Spinal cord (tissue), 10 donors: Measurements from ENCODE around the gene GABRD. TPM values are rescaled to one million over a fixed set of nuclear protein-coding genes. Genes with fewer than 3 reads are reported as not detected.

ENCODE experiments used
- DNase-seq, 6 donors: peaks; one replicate each; pipeline versions ENCODE4 v3.0.0 to v3.0.0-alpha.2; 2013 to 2015; ENCODE audit warnings: low spot score in 6 of 6, low read depth in 4 of 6
- H3K27ac ChIP-seq: one replicate; pipeline ENCODE4 v1.5.1; 2013; ENCODE audit warnings: low read depth, low read length, control low read depth
- H3K27me3 ChIP-seq: one replicate; pipeline ENCODE4 v1.6.1; 2013; ENCODE audit warnings: low read length; ENCODE audit not compliant: control insufficient read depth, insufficient read depth
- H3K36me3 ChIP-seq: one replicate; pipeline ENCODE4 v1.6.1; 2013; ENCODE audit warnings: low read length; ENCODE audit not compliant: control insufficient read depth, insufficient read depth
- H3K4me1 ChIP-seq: one replicate; pipeline ENCODE4 v1.6.1; 2013; ENCODE audit warnings: low read length; ENCODE audit not compliant: control insufficient read depth, insufficient read depth
- H3K4me3 ChIP-seq: one replicate; pipeline ENCODE4 v1.5.1; 2013; ENCODE audit warnings: low read depth, low read length, control low read depth
- H3K9me3 ChIP-seq: one replicate; pipeline ENCODE4 v1.6.1; 2013; ENCODE audit warnings: low read length; ENCODE audit not compliant: control insufficient read depth, insufficient read depth
- WGBS: methylation state at CpG from one replicate; pipeline ENCODE4 v1.1.5; 2013; ENCODE audit warnings: missing lambda C conversion rate; ENCODE audit not compliant: insufficient coverage; 5-methylcytosine and 5-hydroxymethylcytosine counted together
- polyA plus RNA-seq, 2 donors: library from polyadenylated mRNA; unstranded; fragments of 120-200 nt; gene quantifications; one replicate each; pipeline ENCODE4 v1.2.1, GENCODE V29; 2013; ENCODE audit not compliant: insufficient read length in 2 of 2
- total RNA-seq, 2 donors: library from RNA; depleted of rRNA in 1 of 2; stranded (reverse); fragments of 120-200 nt in 1 of 2; fragments of >200 nt in 1 of 2; gene quantifications; one replicate each; pipeline versions ENCODE4 v1.2.3 to v1.2.4, GENCODE V29; 2013 to 2014
- donor health status: healthy.

GABRD gene
- total and polyA plus RNA-seq, 4 donors: 0.88 to 5.2 (median 2.7) TPM

DNA sequence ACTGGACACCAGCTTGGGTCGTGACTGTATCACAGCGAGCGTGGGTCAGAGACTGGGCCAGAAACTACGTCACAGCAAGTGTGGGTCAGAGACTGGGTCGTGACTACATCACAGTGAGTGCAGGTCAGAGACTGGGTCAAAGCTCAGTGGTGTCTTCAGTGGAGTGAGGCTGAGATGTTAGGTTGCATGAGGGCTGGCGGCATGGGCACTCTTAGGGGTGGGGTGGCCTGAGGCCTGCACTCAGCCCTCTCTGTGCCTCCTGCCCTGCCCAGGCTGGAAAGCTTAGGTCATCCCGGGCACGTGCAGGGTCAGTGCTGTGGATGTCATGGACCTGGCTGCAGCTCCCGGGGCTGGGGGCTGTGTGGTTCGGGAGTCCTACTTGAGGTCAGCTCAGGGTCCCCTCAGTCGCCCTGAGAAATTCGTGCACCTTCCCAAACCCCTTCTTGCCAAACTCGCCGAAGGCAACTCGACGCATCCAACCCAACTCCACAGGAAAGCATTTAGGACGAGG is 34.5 kb upstream of the GABRD start:
- no peak for DNase-seq
- H3K9me3 ChIP-seq: no peaks in the 10 kb centered on the region
- no peak overlapping the region for H3K27ac ChIP-seq
- peaks cover 16% of the 10 kb centered on the region for H3K36me3 ChIP-seq
- no peak overlapping the region for H3K4me3 ChIP-seq
- H3K27me3 ChIP-seq: no peaks in the 10 kb centered on the region
- H3K4me1 ChIP-seq: peaks cover 12% of the 10 kb centered on the region
- WGBS: 75% methylated on average over 17 of the region's 17 CpGs

- H3K9me3 ChIP-seq: no peaks in the 10 kb centered on the region
- no peak overlapping the region for H3K4me3 ChIP-seq
- 83% methylated on average over 32 of the region's 32 CpGs for WGBS
- H3K27me3 ChIP-seq: no peaks in the 10 kb centered on the region
- H3K4me1 ChIP-seq: peaks cover 12% of the 10 kb centered on the region
- H3K27ac ChIP-seq: no peak overlapping the region
- DNase-seq: no peak
- H3K36me3 ChIP-seq: peaks cover 16% of the 10 kb centered on the region
These were observed 33.6 kb upstream of the GABRD start for GRCh38 chr1:1985375-1986050.

GRCh38 chr1:1986451-1987141 is 32.5 kb upstream of the GABRD start:
- Histone ChIP-seq H3K9me3 (no peaks in the 10 kb centered on the region), H3K4me1 (peaks cover 14% of the 10 kb centered on the region), H3K36me3 (peaks cover 16% of the 10 kb centered on the region), H3K27ac (no peak overlapping the region), H3K27me3 (no peaks in the 10 kb centered on the region), H3K4me3 (no peak overlapping the region)
- DNase-seq: no peak
- WGBS: 72% methylated on average over 24 of the region's 24 CpGs

- 78% methylated on average over 13 of the region's 13 CpGs for WGBS
- DNase-seq: no peak
- no peaks in the 10 kb centered on the region for H3K27me3 ChIP-seq
- no peak overlapping the region for H3K27ac ChIP-seq
- H3K9me3 ChIP-seq: no peaks in the 10 kb centered on the region
- H3K4me1 ChIP-seq: peaks cover 14% of the 10 kb centered on the region
- H3K4me3 ChIP-seq: no peak overlapping the region
- H3K36me3 ChIP-seq: peaks cover 16% of the 10 kb centered on the region
These were observed 32.0 kb upstream of the GABRD start for GRCh38 chr1:1987142-1987510.

DNA sequence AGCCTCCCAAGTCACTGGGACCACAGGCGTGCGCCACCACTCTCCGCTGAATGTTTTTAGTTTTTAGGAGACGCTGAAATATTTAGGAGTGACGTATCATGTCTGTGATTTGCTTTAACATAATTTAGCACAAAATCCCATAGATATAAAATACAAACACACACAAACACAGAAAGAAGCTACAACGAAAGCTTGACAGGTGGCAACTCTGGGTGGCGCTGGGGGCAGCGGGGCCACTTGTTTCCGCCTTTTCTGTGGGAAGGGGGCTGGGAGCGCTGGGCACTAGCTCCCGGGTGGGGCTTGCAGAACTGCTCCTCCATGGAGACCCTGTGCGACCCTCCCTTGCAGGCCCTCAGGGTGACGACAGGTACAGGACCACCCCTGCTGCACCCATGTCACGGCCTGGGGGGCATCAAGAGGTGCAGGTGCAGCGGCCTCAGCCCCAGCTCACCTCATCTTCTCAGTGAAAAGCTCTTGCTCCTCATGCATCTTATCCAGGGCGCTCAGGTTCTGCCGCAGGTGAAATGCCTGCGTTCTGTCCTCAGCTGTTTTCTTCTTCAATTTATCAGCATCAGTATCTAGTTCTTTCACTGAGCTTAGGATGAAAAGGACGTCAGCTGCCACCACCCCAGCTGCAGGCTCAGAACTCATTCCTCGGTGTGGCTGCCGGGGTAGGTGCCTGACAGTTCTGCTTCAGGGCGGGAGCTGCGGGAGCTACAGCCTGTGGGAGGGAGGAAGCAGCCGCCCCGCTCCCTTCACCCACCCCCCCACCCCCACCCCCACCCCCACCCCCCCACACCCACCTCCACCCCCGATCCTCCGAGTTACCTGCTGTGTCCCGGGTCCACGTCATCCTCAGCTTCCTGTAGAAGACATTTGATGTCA is 30.8 kb upstream of the GABRD start:
- H3K27me3 ChIP-seq: no peaks in the 10 kb centered on the region
- 91% methylated on average over 15 of the region's 29 CpGs for WGBS
- peaks cover 4% of the 10 kb centered on the region for H3K4me1 ChIP-seq
- H3K27ac ChIP-seq: no peak overlapping the region
- no peak for DNase-seq
- H3K36me3 ChIP-seq: peaks cover 16% of the 10 kb centered on the region
- no peak overlapping the region for H3K4me3 ChIP-seq
- no peaks in the 10 kb centered on the region for H3K9me3 ChIP-seq

- DNase-seq: peak in 1 of 6 donors; percentile 17
- H3K36me3 ChIP-seq: peaks cover 16% of the 10 kb centered on the region
- H3K27ac ChIP-seq: no peak overlapping the region
- peaks cover 3% of the 10 kb centered on the region for H3K4me1 ChIP-seq
- WGBS: 41% methylated on average over 20 of the region's 22 CpGs
- no peaks in the 10 kb centered on the region for H3K9me3 ChIP-seq
- no peak overlapping the region for H3K4me3 ChIP-seq
- no peaks in the 10 kb centered on the region for H3K27me3 ChIP-seq
These were observed 30.0 kb upstream of the GABRD start for GRCh38 chr1:1989102-1989542.

DNA sequence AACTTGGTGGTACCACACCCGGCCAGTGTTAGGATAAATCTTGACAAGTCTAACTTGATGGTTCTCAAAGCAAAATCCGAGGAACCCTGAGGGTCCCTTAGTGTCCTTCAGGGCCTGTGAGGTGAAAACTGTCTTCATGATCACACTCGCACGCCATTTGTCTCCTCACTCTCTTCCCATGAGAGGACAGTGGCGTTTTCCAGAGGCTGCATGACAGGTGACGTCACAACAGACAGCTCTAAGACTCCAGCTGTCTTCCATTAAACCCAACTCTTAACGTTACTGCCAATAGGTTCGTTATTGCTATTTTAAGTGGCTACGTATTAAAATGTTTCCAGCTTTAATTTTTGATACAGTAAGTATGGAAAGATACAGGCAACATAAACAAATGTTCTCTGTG is 29.4 kb upstream of the GABRD start:
- no peak for DNase-seq
- no peak overlapping the region for H3K4me3 ChIP-seq
- peak overlapping the region; percentile 22 for H3K27ac ChIP-seq
- peaks cover 2% of the 10 kb centered on the region for H3K27me3 ChIP-seq
- WGBS: 88% methylated on average over 6 of the region's 9 CpGs
- H3K36me3 ChIP-seq: peaks cover 16% of the 10 kb centered on the region
- H3K4me1 ChIP-seq: peaks cover 3% of the 10 kb centered on the region
- H3K9me3 ChIP-seq: no peaks in the 10 kb centered on the region

DNA sequence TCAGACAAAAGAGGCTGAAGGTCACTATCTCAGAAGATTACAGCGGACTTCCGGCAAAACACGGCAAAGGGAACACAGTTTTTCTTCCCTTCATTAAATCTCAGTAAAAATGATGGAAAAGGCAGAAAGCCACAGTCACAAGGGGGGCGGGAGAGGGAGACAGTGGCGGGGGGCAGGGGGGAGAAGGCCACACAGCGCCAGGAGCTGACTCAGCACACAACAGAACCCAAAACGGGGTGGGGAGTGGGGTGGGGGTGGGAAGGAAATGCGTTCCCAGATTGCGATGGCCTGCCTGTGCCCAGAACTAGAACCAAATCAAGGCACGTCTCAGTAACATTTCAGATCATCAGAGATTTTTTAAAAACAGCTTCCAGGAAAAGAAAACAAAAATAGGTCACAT is 28.9 kb upstream of the GABRD start:
- peak in 1 of 6 donors; percentile 24 for DNase-seq
- WGBS: no CpG with 5 or more reads among the region's 10 CpGs

DNA sequence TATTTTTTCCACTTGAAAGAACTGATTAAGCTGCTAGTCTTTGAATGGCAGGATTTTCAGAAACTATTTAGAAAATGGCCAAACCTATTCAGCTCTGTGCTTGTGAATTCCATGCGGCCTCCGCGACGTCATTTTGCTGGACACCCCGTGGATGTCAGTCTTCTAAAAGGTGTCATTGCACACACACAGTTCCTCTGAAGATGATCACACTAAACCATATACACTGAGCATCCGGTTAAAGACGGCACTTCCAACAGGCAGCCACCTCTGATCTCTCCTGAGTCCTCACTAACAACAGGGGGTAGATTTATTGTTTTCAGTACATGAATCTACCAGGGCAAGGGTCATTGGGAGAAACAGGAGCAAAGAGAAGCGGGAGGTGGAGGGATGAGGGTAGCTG is 24.6 kb upstream of the GABRD start:
- 41% methylated on average over 5 of the region's 8 CpGs for WGBS
- no peak overlapping the region for H3K27ac ChIP-seq
- peaks cover 2% of the 10 kb centered on the region for H3K27me3 ChIP-seq
- DNase-seq: no peak
- H3K4me1 ChIP-seq: peaks cover 3% of the 10 kb centered on the region
- H3K9me3 ChIP-seq: no peaks in the 10 kb centered on the region
- H3K36me3 ChIP-seq: no peaks in the 10 kb centered on the region
- no peak overlapping the region for H3K4me3 ChIP-seq

More for the DNA sequence above, 28.9 kb upstream of the GABRD start:
- Histone ChIP-seq H3K36me3 (peaks cover 14% of the 10 kb centered on the region), H3K4me1 (peaks cover 3% of the 10 kb centered on the region), H3K27ac (peak overlapping the region; percentile 22), H3K4me3 (no peak overlapping the region), H3K9me3 (no peaks in the 10 kb centered on the region), H3K27me3 (peaks cover 2% of the 10 kb centered on the region)
